K562 (cell line): ENCODE results near the gene ADAM8. TPM values are rescaled to one million over a fixed set of nuclear protein-coding genes. Genes with fewer than 3 reads are reported as not detected.

ENCODE experiments used
- ATAC-seq: fragments of 200-7000 bp; cut with Tn5 transposase; 3 replicates; pipeline ENCODE4 v1.9.1; 2020; ENCODE audit warnings: moderate library complexity
- BruUV-seq: library from RNA; stranded (reverse); fragments of 400-500 nt; replicated peaks from 2 replicates; lab custom pipeline; 2021; lab: Mats Ljungman, UMichigan
- CTCF ChIA-PET: fragments of 300-600 bp; formaldehyde crosslinking; extraction: SDS; loops from one replicate; lab custom pipeline; 2021; ENCODE audit warnings: low intra/inter-chr PET ratio; lab: Yijun Ruan, JAX
- POLR2A ChIA-PET: fragments of 300-600, 350-650 bp; sonication (Branson Sonifier 250); formaldehyde crosslinking; extraction: SDS; loops from one replicate; lab custom pipeline; 2021; ENCODE audit warnings: antibody characterized with exemption, inconsistent platforms; lab: Yijun Ruan, JAX
- DNase-seq, 4 experiments: peaks; one replicate each; pipeline versions ENCODE4 v3.0.0 to v3.0.0-alpha.2; 2011 to 2018; ENCODE audit warnings: low spot score in 3 of 4, mixed read lengths in 3 of 4; ENCODE audit errors: extremely low read depth in 1 of 4
- FAIRE-seq: peaks from 2 replicates; lab custom pipeline; 2011; peaks lifted over from hg19 to GRCh38; lab: Jason Lieb, UNC
- H2AFZ ChIP-seq: 2 replicates; pipeline ENCODE4 v1.6.0; 2011; ENCODE audit warnings: low read depth, low read length, control low read depth, inconsistent platforms
- H3K27ac ChIP-seq: fragments of 200-600 bp; 3 replicates; pipeline ENCODE4 v1.8.0; 2011; ENCODE audit warnings: low read depth, mild to moderate bottlenecking, control low read depth, inconsistent platforms, low read length, moderate library complexity, mixed read lengths; ENCODE audit errors: extremely low read depth
- H3K27me3 ChIP-seq, 2 experiments: fragments of 300-600 bp in 1 of 2; 2 replicates in 1 of 2; 3 replicates in 1 of 2; pipeline versions ENCODE4 v1.6.0 to v1.8.0; 2011; ENCODE audit warnings: inconsistent platforms in 2 of 2, low read length in 2 of 2, mild to moderate bottlenecking in 1 of 2, mixed read lengths in 1 of 2, moderate library complexity in 1 of 2; ENCODE audit not compliant: control insufficient read depth in 2 of 2, insufficient read depth in 2 of 2
- H3K36me3 ChIP-seq: fragments of 300-600 bp; 3 replicates; pipeline ENCODE4 v1.8.0; 2011; ENCODE audit warnings: mild to moderate bottlenecking, low read length, inconsistent platforms; ENCODE audit not compliant: control insufficient read depth, insufficient read depth
- H3K4me1 ChIP-seq, 2 experiments: fragments of 200-600 bp in 1 of 2; replicated peaks in 1 of 2; 2 replicates in 1 of 2; 3 replicates in 1 of 2; pipeline versions ENCODE4 v1.5.1 to v1.8.0; 2011; ENCODE audit warnings: inconsistent platforms in 2 of 2, low read length in 2 of 2, mild to moderate bottlenecking in 1 of 2, mixed read lengths in 1 of 2, moderate library complexity in 1 of 2; ENCODE audit not compliant: control insufficient read depth in 2 of 2, insufficient read depth in 2 of 2
- H3K4me2 ChIP-seq: 2 replicates; pipeline ENCODE4 v1.6.1; 2011; ENCODE audit warnings: low read length, control low read depth, inconsistent platforms, mixed read lengths; ENCODE audit not compliant: insufficient read depth
- H3K4me3 ChIP-seq: fragments of 200-600 bp; sonication (generic), shearing (Covaris generic); 2 replicates; pipeline ENCODE4 v1.5.1; 2016; ENCODE audit warnings: control low read depth, inconsistent platforms
- H3K79me2 ChIP-seq: fragments of 200-600 bp; 3 replicates; pipeline ENCODE4 v1.8.0; 2011; ENCODE audit warnings: low read length, inconsistent platforms; ENCODE audit not compliant: control insufficient read depth, insufficient read depth
- H3K9ac ChIP-seq, 2 experiments: 2 replicates each; pipeline versions ENCODE4 v1.6.0 to v1.6.1; 2011; ENCODE audit warnings: low read depth in 2 of 2, low read length in 2 of 2, control low read depth in 1 of 2, inconsistent platforms in 1 of 2, mild to moderate bottlenecking in 1 of 2, mixed read lengths in 1 of 2; ENCODE audit not compliant: insufficient read depth in 1 of 2
- H3K9me1 ChIP-seq: one replicate; pipeline ENCODE4 v1.6.0; 2011; ENCODE audit warnings: inconsistent platforms, mild to moderate bottlenecking, low read length, moderate library complexity; ENCODE audit not compliant: control insufficient read depth, insufficient read depth
- H3K9me3 ChIP-seq: replicated peaks from 2 replicates; pipeline ENCODE4 v1.5.1; 2011; ENCODE audit warnings: low read depth, low read length, inconsistent platforms; ENCODE audit not compliant: control insufficient read depth, insufficient read depth
- H4K20me1 ChIP-seq: replicated peaks from 2 replicates; pipeline ENCODE4 v1.6.1; 2011; ENCODE audit warnings: low read length, inconsistent platforms, mixed read lengths; ENCODE audit not compliant: control insufficient read depth, insufficient read depth
- CEBPZ ChIP-seq: fragments of 150-350 bp; IDR thresholded peaks from 2 replicates; pipeline ENCODE4 v1.6.1; 2014; ENCODE audit warnings: low read depth, mild to moderate bottlenecking, low read length, borderline replicate concordance
- ELF4 ChIP-seq: fragments of 450-650 bp; formaldehyde crosslinking; IDR thresholded peaks from 2 replicates; pipeline ENCODE4 v1.4.0; 2022; ENCODE audit warnings: missing genetic modification characterization
- FOSL1 ChIP-seq: fragments of 200-800 bp; sonication (Bioruptor generic); conservative IDR thresholded peaks from 2 replicates; pipeline ENCODE4 v1.6.1; 2016; ENCODE audit warnings: missing genetic modification characterization, missing compliant biosample characterization
- HCFC1 ChIP-seq: IDR thresholded peaks from 2 replicates; pipeline ENCODE4 v1.6.1; 2012; ENCODE audit warnings: low read depth, low read length, improper control_type of control experiment
- ID3 ChIP-seq, 2 experiments: fragments of 250-450 bp in 1 of 2; fragments of 450-650 bp in 1 of 2; sonication (Bioruptor Pico) in 1 of 2; IDR thresholded peaks; 2 replicates each; pipeline versions ENCODE4 v1.6.1 to v1.8.0; 2016 to 2021; ENCODE audit warnings: mild to moderate bottlenecking in 2 of 2, moderate library complexity in 2 of 2, missing compliant biosample characterization in 1 of 2, missing genetic modification characterization in 1 of 2
- WHSC1 ChIP-seq: IDR thresholded peaks from one replicate; pipeline ENCODE4 v1.6.1; 2012; ENCODE audit warnings: low read length, control low read depth, inconsistent platforms
- ZFP36 ChIP-seq: fragments of 150-350 bp; IDR thresholded peaks from 2 replicates; pipeline ENCODE4 v1.6.1; 2018; ENCODE audit warnings: low read length, low read depth; ENCODE audit not compliant: partially characterized antibody
- ZNF583 ChIP-seq: fragments of 250-450 bp; sonication (Bioruptor Pico); IDR thresholded peaks from 2 replicates; pipeline ENCODE4 v1.4.0; 2020
- WGBS: fragments of 100-300 bp; shearing (Covaris generic); methylation state at CpG from one replicate; pipeline ENCODE4 v1.1.6; 2016; ENCODE audit warnings: low coverage, mixed read lengths; ENCODE audit not compliant: insufficient coverage; ENCODE audit errors: missing lambda C conversion rate; 5-methylcytosine and 5-hydroxymethylcytosine counted together
- in situ Hi-C: fragments of 300-500 bp; cut with MboI; formaldehyde crosslinking; loops from 4 replicates; pipeline ENCODE4 v1.15.0; 2018; ENCODE audit warnings: inconsistent platforms, mixed read lengths
- intact Hi-C: fragments of 100-400 bp; cut with micrococcal nuclease; formaldehyde crosslinking; loops from 2 replicates; pipeline ENCODE4 v1.14.2; 2022
- polyA plus RNA-seq, 8 experiments: library from polyadenylated mRNA; depleted of rRNA in 4 of 8; stranded (reverse) in 5 of 8; unstranded in 3 of 8; fragments of >200 nt; fragmentation: Nextera tagmentation in 2 of 8; fragmentation: Illumina TruSeq in 1 of 8; extraction: Ambion mirVana in 2 of 8; extraction: Trizol in 1 of 8; gene quantifications; 2 replicates each; pipeline versions ENCODE4 v1.2.1 to v1.2.3, GENCODE V29; 2011 to 2014; ENCODE audit warnings: inconsistent platforms in 1 of 8, missing spikeins in 1 of 8
- total RNA-seq, 7 experiments: library from RNA; depleted of rRNA in 6 of 7; stranded (reverse); fragments of >200 nt in 6 of 7; fragmentation: Illumina TruSeq in 2 of 7; extraction: Trizol in 2 of 7; gene quantifications; 2 replicates each; pipeline versions ENCODE4 v1.2.1 to v1.2.3, GENCODE V29; 2011 to 2021; ENCODE audit warnings: low replicate concordance in 1 of 7
- TF ChIP-seq, protein P1 (sequence below), 2 experiments: IDR thresholded peaks; 2 replicates each; pipeline ENCODE4 v1.6.1; 2011; ENCODE audit warnings: borderline replicate concordance in 1 of 2, control low read depth in 1 of 2, low read depth in 1 of 2, low read length in 1 of 2, mild to moderate bottlenecking in 1 of 2, mixed read lengths in 1 of 2, moderate library complexity in 1 of 2; ENCODE audit not compliant: insufficient read depth in 1 of 2, insufficient read length in 1 of 2, poor library complexity in 1 of 2, severe bottlenecking in 1 of 2; ENCODE audit errors: extremely low read depth in 1 of 2

The ADAM8 gene
- total and polyA plus RNA-seq, 9 of the 15 experiments (the other 6 are each of a cell fraction or from before 2014, with no cell fraction given): 0.07 to 7.0 (median 1.1) TPM

GRCh38 chr10:133241501-133242205 lies 35.0 kb downstream of the ADAM8 start:
- H3K9ac ChIP-seq: peak overlapping the region in 1 of 2 experiments; percentile 58; a peak in 1 of 4 replicates
- ChIA-PET CTCF (no interaction called here), POLR2A (interaction anchor here (0.5 to 0.6 kb wide), 2 partner anchors 29 to 79 kb away, joined by 3 read pairs; no protein-coding TSS in a partner anchor)
- DNase-seq: no peak
- no peak overlapping the region for H3K27ac ChIP-seq
- no peak overlapping the region for H2AFZ ChIP-seq
- no peaks in the 10 kb centered on the region for H3K9me3 ChIP-seq
- intact Hi-C loops: no loop called here
- H3K36me3 ChIP-seq: no peaks in the 10 kb centered on the region
- peaks cover 19 to 78% of the 10 kb centered on the region in 2 experiments for H3K4me1 ChIP-seq
- no peaks in the 10 kb centered on the region for H3K9me1 ChIP-seq
- ATAC-seq: no peak
- no peak for FAIRE-seq
- no peaks in the 10 kb centered on the region for H3K27me3 ChIP-seq
- H3K79me2 ChIP-seq: no peaks in the 10 kb centered on the region
- H3K4me2 ChIP-seq: no peak overlapping the region
- WGBS: 58% methylated on average over 11 of the region's 25 CpGs
- no peak for TF ChIP-seq WHSC1
- H4K20me1 ChIP-seq: no peaks in the 10 kb centered on the region
- in situ Hi-C loops: no loop called here
- BruUV-seq: no TSS peak
- H3K4me3 ChIP-seq: no peak overlapping the region

DNA sequence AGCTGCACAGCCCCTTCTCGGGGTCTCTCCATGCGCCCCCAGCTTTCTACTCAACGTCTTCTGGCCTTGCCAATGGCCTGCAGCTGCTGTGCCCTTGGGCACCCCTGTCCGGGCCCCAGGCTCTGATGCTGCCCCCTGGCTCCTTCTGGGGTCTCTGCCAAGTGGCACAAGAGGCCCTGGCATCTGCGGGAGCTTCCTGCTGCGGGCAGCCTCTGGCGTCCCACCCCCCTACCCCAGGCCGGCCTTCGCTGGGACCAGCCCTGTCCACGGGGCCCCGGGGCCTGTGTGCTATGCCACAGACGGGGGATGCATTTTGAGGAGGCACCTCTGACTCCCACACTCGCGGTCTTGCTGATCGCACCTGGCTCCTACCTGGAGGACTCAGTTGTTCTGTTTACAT lies 36.7 kb downstream of the ADAM8 start:
- Histone ChIP-seq H3K27ac (no peak overlapping the region), H3K9me1 (no peaks in the 10 kb centered on the region), H2AFZ (no peak overlapping the region), H3K4me1 (peaks cover 7 to 73% of the 10 kb centered on the region in 2 experiments), H3K4me3 (no peak overlapping the region), H3K27me3 (no peaks in the 10 kb centered on the region), H4K20me1 (no peaks in the 10 kb centered on the region), H3K9ac (no peak overlapping the region), H3K9me3 (no peaks in the 10 kb centered on the region), H3K79me2 (no peaks in the 10 kb centered on the region), H3K4me2 (no peak overlapping the region), H3K36me3 (no peaks in the 10 kb centered on the region)
- ChIA-PET CTCF (no interaction called here), POLR2A (no interaction called here)
- intact Hi-C loops: no loop called here
- in situ Hi-C loops: no loop called here
- no TSS peak for BruUV-seq
- WGBS: 36% methylated on average over 5 of the region's 15 CpGs
- DNase-seq (no peak), FAIRE-seq (no peak), ATAC-seq (no peak)
- TF ChIP-seq ELF4 (CRISPR knock-in tag) (no peak), HCFC1 (no peak), ZNF583 (CRISPR knock-in tag) (no peak), CEBPZ (no peak), ID3 (CRISPR knock-in tag; IDR thresholded peaks at IDR 0.05) (no peak), ID3 (tag; IDR thresholded peaks at IDR 0.05) (no peak), ZFP36 (no peak), FOSL1 (tag) (no peak)
- TF ChIP-seq, protein P1, sequence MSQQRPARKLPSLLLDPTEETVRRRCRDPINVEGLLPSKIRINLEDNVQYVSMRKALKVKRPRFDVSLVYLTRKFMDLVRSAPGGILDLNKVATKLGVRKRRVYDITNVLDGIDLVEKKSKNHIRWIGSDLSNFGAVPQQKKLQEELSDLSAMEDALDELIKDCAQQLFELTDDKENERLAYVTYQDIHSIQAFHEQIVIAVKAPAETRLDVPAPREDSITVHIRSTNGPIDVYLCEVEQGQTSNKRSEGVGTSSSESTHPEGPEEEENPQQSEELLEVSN (IDR thresholded peaks at IDR 0.05; ENCODE audit: borderline replicate concordance in 1 of 2, extremely low read depth in 1 of 2, insufficient read depth in 1 of 2, insufficient read length in 1 of 2, low read depth in 1 of 2, low read length in 1 of 2, poor library complexity in 1 of 2, severe bottlenecking in 1 of 2): no peak
